ENCODE data around the gene DSEL.

GRCh38 chr18:67478249-67478648 lies 38.3 kb downstream of the DSEL start:
- TF ChIP-seq CTCF (IDR thresholded peaks at IDR 0.05; ENCODE audit: poor library complexity) (no peak), EZH2 (IDR thresholded peaks at IDR 0.05; ENCODE audit: borderline replicate concordance) (no peak)

Data from hepatocyte (in vitro differentiated cells).